MCF 10A (cell line): ENCODE data around the gene PMCH. TPM values are rescaled to one million over a fixed set of nuclear protein-coding genes. Genes with fewer than 3 reads are reported as not detected.
A peak's percentile ranks its signal among the peaks of the same experiment; 100 is the strongest.
"Not testable (repeated sequence)": the region's sequence is repeated elsewhere in the genome, so short reads cannot be mapped to it uniquely, and the experiment has no call there.

ENCODE experiments used
- BruUV-seq: library from RNA; stranded (reverse); fragments of 400-500 nt; replicated peaks from 2 replicates; lab custom pipeline; 2021; lab: Mats Ljungman, UMichigan
- CTCF ChIA-PET: fragments of 300-600 bp; sonication (Branson Sonifier 250); formaldehyde crosslinking; extraction: SDS; loops from one replicate; lab custom pipeline; 2021; ENCODE audit warnings: antibody characterized with exemption, inconsistent platforms; lab: Yijun Ruan, JAX
- POLR2A ChIA-PET: fragments of 300-600, 350-650 bp; sonication (Branson Sonifier 250); formaldehyde crosslinking; extraction: SDS; loops from one replicate; lab custom pipeline; 2020; ENCODE audit warnings: antibody characterized with exemption, inconsistent platforms; lab: Yijun Ruan, JAX
- DNase-seq: peaks from one replicate; pipeline ENCODE4 v3.0.0-alpha.2; 2018; ENCODE audit not compliant: unreplicated experiment
- H3K27ac Mint-ChIP-seq: one replicate; pipeline ENCODE4 v1.8.0; 2022; ENCODE audit warnings: mild to moderate bottlenecking, low read depth, mixed read lengths; ENCODE audit not compliant: unreplicated experiment
- H3K27me3 Mint-ChIP-seq: one replicate; pipeline ENCODE4 v1.8.0; 2022; ENCODE audit warnings: mixed read lengths; ENCODE audit not compliant: insufficient read depth, unreplicated experiment
- H3K36me3 Mint-ChIP-seq: one replicate; pipeline ENCODE4 v1.8.0; 2022; ENCODE audit warnings: mild to moderate bottlenecking, moderate library complexity, mixed read lengths; ENCODE audit not compliant: insufficient read depth, unreplicated experiment
- H3K4me1 Mint-ChIP-seq: one replicate; pipeline ENCODE4 v1.8.0; 2022; ENCODE audit warnings: mixed read lengths; ENCODE audit not compliant: insufficient read depth, unreplicated experiment
- H3K4me3 Mint-ChIP-seq: one replicate; pipeline ENCODE4 v1.8.0; 2022; ENCODE audit warnings: mild to moderate bottlenecking, moderate library complexity, mixed read lengths; ENCODE audit not compliant: unreplicated experiment
- H3K9me3 Mint-ChIP-seq: one replicate; pipeline ENCODE4 v1.8.0; 2022; ENCODE audit warnings: mixed read lengths; ENCODE audit not compliant: unreplicated experiment
- CTCF ChIP-seq: fragments of 200-600 bp; IDR thresholded peaks from one replicate; pipeline ENCODE4 v1.8.0; 2022; ENCODE audit warnings: antibody characterized with exemption, mild to moderate bottlenecking; ENCODE audit not compliant: unreplicated experiment
- intact Hi-C: fragments of 100-400 bp; cut with micrococcal nuclease; formaldehyde crosslinking; loops from 2 replicates; pipeline ENCODE4 v1.14.1; 2022
- total RNA-seq: library from RNA; stranded (reverse); gene quantifications from 2 replicates; pipeline ENCODE4 v1.2.3, GENCODE V29; 2022

The PMCH gene
- total RNA-seq, 1 experiment from 2014 or later = not detected

- intact Hi-C loops = no loop called here
- H3K27ac Mint-ChIP-seq = peak overlapping the region; percentile 65
- no peak for TF ChIP-seq CTCF
- no peaks in the 10 kb centered on the region for H3K36me3 Mint-ChIP-seq
- ChIA-PET CTCF (interaction anchor here (0.6 to 6.0 kb wide), 6 partner anchors 23 to 568 kb away, joined by 3 to 85 read pairs (median 3); no protein-coding TSS in a partner anchor), POLR2A (no interaction called here)
- H3K4me3 Mint-ChIP-seq = no peak overlapping the region
- no TSS peak for BruUV-seq
- no peaks in the 10 kb centered on the region for H3K9me3 Mint-ChIP-seq
- H3K27me3 Mint-ChIP-seq = no peaks in the 10 kb centered on the region
- DNase-seq = peak; percentile 8
- no peaks in the 10 kb centered on the region for H3K4me1 Mint-ChIP-seq
Observed at GRCh38 chr12:102171951-102172350, 25.7 kb downstream of the PMCH start.

GRCh38 chr12:102169922-102170621 lies 27.6 kb downstream of the PMCH start:
- Mint-ChIP-seq H3K4me1 (no peaks in the 10 kb centered on the region), H3K27me3 (no peaks in the 10 kb centered on the region), H3K27ac (peak overlapping the region; percentile 13), H3K36me3 (no peaks in the 10 kb centered on the region), H3K4me3 (no peak overlapping the region), H3K9me3 (no peaks in the 10 kb centered on the region)
- TF ChIP-seq CTCF = peak; percentile 66
- intact Hi-C loops = loop anchor here (1.0 kb wide), 3 partner anchors 314 to 570 kb away; no protein-coding TSS in a partner anchor
- CTCF ChIA-PET = interaction anchor here (0.6 to 6.0 kb wide), 60 partner anchors 8 to 709 kb away, joined by 3 to 85 read pairs (median 4); no protein-coding TSS in a partner anchor
- peak; percentile 44 for DNase-seq
- POLR2A ChIA-PET = interaction anchor here (0.5 kb wide), 1 partner anchor 471 kb away, joined by 3 read pairs; no protein-coding TSS in a partner anchor
- BruUV-seq = no TSS peak

- intact Hi-C loops = no loop called here
- H3K4me3 Mint-ChIP-seq = no peak overlapping the region
- H3K27me3 Mint-ChIP-seq = no peaks in the 10 kb centered on the region
- TF ChIP-seq CTCF = no peak
- CTCF ChIA-PET = interaction anchor here (1.1 to 6.0 kb wide), 6 partner anchors 148 to 601 kb away, joined by 3 to 85 read pairs (median 12); no protein-coding TSS in a partner anchor
- POLR2A ChIA-PET = interaction anchor here (0.5 to 1.0 kb wide), 2 partner anchors 9 to 296 kb away, joined by 3 read pairs; no protein-coding TSS in a partner anchor
- DNase-seq = no peak
- no peaks in the 10 kb centered on the region for H3K4me1 Mint-ChIP-seq
- H3K9me3 Mint-ChIP-seq = no peaks in the 10 kb centered on the region
- no peak overlapping the region for H3K27ac Mint-ChIP-seq
- no peaks in the 10 kb centered on the region for H3K36me3 Mint-ChIP-seq
- no TSS peak for BruUV-seq
Observed at GRCh38 chr12:102167821-102168604, 29.6 kb downstream of the PMCH start.

GRCh38 chr12:102163383-102163782 lies 34.2 kb downstream of the PMCH start:
- Mint-ChIP-seq H3K27me3 (no peaks in the 10 kb centered on the region), H3K9me3 (no peaks in the 10 kb centered on the region), H3K4me1 (no peaks in the 10 kb centered on the region), H3K4me3 (no peak overlapping the region), H3K36me3 (no peaks in the 10 kb centered on the region), H3K27ac (no peak overlapping the region)
- TF ChIP-seq CTCF = no peak
- DNase-seq = no peak
- no TSS peak for BruUV-seq
- ChIA-PET POLR2A (no interaction called here), CTCF (interaction anchor here (4.3 kb wide), 1 partner anchor 320 kb away, joined by 27 read pairs; no protein-coding TSS in a partner anchor)
- intact Hi-C loops = no loop called here

- BruUV-seq, DNase-seq, H3K4me3 Mint-ChIP-seq, H3K4me1 Mint-ChIP-seq, POLR2A ChIA-PET, H3K36me3 Mint-ChIP-seq, H3K9me3 Mint-ChIP-seq, intact Hi-C loops, H3K27ac Mint-ChIP-seq, H3K27me3 Mint-ChIP-seq: not testable (repeated sequence)
- CTCF ChIA-PET = interaction anchor here (1.2 to 1.5 kb wide), 2 partner anchors 14 to 213 kb away, joined by 4 to 5 read pairs; no protein-coding TSS in a partner anchor
Observed at GRCh38 chr12:102155206-102155605, 42.4 kb downstream of the PMCH start.
